ENCODE results near the gene SKA2.

The SKA2 gene

DNA sequence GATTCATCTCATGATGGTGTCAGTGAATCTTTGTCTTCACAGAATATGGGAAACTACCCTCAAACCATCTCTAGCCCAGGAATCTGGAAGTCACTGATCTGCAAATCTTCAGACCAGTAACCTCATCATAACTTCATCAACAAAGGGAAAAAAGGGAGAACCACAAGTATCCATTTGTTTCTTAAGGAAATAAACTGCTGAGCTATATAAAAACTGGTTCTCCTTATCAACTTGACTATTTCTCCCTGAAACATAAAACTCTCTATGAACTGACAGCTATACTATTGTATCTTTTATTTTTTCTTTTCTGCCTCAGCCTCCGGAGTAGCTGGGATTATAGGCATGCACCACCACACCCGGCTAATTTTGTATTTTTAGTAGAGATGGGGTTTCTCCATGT lies 87.6 kb downstream of the SKA2 start:
- Histone ChIP-seq H3K9me3 (ENCODE audit: control insufficient read depth, insufficient read depth, low read length) (no peaks in the 10 kb centered on the region), H3K27ac (ENCODE audit: low read length) (no peak overlapping the region), H3K36me3 (ENCODE audit: control insufficient read depth, insufficient read depth, low read length) (no peaks in the 10 kb centered on the region), H3K27me3 (ENCODE audit: control insufficient read depth, insufficient read depth, low read length) (no peaks in the 10 kb centered on the region), H3K4me1 (ENCODE audit: control insufficient read depth, insufficient read depth, low read length) (no peaks in the 10 kb centered on the region), H3K4me3 (ENCODE audit: low read length) (no peak overlapping the region)
- no CpG with 5 or more reads among the region's 2 CpGs for WGBS (ENCODE audit: insufficient coverage, insufficient read length)
- DNase-seq (ENCODE audit: low read depth, low spot score) = no peak

DNA sequence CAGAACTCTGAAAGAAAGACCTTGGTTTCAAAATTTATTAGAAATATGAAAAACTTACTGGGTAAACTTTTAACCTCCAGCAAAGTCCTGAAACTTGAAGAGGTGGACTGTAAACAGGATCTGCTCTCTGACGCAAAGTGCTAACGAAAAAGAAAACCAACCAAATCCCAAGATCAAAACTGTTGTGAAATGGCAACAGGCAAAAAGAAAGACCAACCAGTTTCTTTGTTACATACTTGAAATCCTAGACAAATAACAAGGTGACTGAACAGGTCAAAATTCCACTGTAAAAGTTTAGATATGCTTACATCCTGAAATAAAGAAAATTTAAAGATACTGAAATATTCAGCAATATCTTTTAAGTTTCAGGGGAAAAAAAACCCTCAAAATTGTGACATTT lies 92.5 kb downstream of the SKA2 start:
- Histone ChIP-seq H3K27ac (ENCODE audit: low read length) (no peak overlapping the region), H3K9me3 (ENCODE audit: control insufficient read depth, insufficient read depth, low read length) (no peaks in the 10 kb centered on the region), H3K4me3 (ENCODE audit: low read length) (no peak overlapping the region), H3K4me1 (ENCODE audit: control insufficient read depth, insufficient read depth, low read length) (no peaks in the 10 kb centered on the region), H3K27me3 (ENCODE audit: control insufficient read depth, insufficient read depth, low read length) (no peaks in the 10 kb centered on the region), H3K36me3 (ENCODE audit: control insufficient read depth, insufficient read depth, low read length) (no peaks in the 10 kb centered on the region; the same call in 1 of the 2 replicates)
- DNase-seq (ENCODE audit: low read depth, low spot score) = no peak
- WGBS (ENCODE audit: insufficient coverage, insufficient read length) = no CpG with 5 or more reads among the region's 2 CpGs
